ENCODE measurements around the gene PPP1R2C.

Gene PPP1R2C

DNA sequence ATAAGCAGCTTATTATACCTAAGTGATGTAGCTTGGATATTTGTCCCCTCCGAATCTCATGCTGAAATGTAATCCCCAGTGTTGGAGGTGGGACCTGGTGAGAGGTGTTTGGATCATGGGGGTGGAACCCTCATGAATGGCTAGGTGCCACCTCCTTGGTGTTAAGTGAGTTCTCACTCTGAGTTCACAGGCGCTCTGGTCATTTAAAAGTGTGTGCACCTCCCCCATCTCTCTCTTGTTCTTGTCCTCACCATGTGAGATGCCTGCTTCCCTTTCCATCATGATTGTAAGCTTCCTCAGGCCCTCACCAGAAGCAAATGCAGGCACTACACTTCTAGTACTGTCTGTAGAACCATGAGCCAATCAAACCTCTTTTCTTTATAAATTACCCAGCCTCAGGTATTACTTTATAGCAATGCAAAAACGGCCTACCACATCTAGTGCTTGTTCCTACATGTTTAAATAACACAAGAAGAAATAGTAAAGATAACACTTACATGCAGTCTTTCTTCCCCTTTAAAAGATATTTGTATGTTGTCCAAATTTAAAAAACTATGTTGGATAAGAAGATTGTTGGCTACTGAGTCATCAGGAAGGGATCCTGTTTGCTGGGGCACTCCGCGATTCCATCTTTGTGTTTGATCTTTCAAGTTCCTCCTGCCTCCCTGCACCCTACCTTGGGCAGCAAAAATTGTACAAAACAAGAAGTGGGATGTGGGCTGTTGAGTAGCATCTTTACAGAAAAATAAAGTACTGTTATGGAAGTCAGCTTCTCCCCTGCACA lies 29.7 kb downstream of the PPP1R2C start:
- no peak for DNase-seq

DNA sequence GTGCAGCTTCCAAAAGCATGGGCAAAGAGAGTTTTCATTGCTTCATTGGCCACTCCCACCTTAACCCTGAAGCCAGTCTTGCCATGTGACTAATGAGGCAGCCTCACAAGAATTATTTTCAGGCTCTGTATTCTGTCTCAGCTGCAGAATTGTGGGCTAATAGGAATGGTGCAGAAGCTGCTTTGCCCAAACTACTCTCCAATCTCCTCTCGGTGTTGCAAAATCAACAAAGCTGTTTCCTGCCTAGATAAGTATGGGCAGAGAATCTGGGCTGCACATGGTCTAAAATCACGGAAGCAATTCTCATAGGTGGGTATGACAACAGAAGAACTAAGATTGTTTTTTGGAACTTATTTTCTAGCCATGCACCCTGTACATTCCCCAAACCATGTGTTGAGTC lies 31.4 kb downstream of the PPP1R2C start:
- no peak for DNase-seq

DNA sequence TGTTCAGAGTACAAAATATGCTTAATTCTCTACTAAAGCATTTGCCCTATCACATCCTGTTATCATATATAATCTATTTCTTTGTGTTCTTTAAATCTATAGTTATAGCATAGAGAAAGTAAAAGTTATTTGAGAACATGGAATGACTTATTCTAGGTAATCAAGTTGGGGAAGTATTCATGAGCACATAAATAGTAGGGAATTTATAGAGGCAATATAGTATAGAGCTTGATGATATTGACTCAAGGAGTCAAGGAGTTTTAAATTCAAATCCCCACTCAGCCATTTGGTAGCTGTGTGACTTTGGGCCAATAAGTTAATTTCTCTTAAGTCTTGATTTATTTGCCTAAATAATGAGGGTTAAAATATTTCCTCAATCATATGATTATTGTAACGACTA lies 37.5 kb downstream of the PPP1R2C start:
- no peak for DNase-seq

DNA sequence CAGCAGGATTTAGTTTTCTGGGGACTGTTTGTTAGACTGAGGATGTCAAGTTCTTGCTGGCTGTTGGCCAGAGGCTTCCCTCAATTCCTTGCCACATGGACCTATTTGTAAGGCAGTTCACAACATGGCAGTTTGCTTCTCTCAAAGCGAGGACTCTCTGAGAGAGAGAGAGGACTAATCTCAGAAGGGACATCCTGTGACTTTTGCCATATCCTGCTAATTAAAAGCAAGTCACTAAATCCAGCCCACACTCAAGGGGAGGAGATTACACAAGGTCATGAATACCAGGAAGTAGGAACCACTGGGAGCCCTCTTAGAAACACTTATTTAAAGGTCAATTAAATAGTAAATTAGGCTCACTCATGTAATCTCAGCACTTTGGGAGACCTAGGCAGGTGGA lies 38.2 kb downstream of the PPP1R2C start:
- DNase-seq = peak in 1 of 2 donors; percentile 16

DNA sequence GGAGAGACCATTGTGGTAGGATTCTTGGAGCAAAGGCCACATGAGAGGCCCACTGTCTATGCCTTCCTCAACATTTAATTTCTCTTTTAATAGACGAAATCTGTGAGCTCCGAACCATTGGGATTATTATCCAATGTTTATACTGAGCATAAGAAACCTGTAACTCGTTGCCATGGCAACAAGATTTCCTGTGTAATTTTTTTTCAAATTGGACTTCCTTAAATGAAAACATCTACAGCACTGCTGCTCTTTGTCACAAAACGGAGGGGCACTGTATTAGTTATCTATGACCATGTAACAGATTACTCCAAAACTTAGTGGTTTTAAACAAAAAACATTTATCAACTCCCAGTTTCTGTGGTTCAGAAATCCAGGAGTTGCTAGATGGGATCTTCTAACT lies 38.7 kb downstream of the PPP1R2C start:
- DNase-seq = peak; percentile 12 to 61

DNA sequence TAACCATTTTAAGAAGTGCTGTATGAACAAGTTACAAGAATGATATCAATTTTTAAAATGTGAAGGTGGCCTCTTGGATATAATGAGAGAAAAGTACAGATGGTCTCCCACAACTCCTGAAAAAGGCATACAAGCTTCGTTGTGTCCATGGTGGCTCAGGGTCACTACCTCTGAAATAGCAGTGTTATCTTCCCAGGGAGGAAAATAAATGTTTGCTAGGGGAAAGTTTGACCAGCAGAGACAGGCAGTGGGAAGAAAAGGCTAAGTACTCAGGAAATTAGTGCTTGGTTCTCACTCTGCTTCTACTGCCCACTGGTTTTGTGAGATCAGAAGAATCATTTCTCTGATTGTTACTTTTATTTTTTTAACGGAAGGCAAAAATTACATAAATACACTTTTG lies 39.4 kb downstream of the PPP1R2C start:
- no peak for DNase-seq

DNA sequence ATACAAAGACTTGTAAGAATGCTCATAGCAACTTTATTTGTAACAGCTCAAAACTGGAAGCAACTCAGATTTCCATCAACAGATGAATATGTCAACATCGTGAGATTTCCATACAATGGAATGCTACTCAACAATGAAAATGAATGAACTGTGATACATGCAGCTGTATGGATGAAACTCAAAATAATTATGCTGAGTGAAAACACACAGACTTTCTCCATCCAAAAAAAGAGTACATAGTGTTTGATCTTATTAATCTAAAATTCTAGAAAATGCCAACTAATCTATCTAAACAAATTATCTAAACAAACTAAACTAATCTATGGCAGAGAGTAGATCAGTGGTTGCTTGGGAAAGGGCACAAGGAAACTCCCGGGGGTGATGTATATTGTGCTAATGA lies 42.7 kb downstream of the PPP1R2C start:
- no peak for DNase-seq

DNA sequence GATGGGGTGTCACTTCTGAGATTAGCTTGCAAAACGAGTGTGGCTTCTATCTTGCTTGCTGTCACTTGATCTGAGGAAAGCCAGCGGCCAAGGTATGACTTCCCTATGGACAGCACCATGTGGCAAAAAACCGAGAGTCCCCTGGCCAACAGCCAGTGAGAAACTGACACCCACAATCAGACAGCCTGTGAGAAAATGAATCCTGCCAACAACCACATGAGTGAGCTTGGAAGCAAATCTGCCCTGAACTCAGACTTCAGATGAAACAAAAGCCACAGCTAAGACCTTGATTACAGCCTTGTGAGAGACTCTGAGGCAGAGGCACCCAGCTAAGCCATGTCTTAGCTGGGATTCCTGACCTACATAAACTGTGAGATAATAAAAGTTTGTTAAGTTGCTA lies 45.5 kb downstream of the PPP1R2C start:
- no peak for DNase-seq

Measured in CD4-positive, alpha-beta T cell treated with Interleukin-4 for 1 hour (primary cell).